NCI-H2107 (cell line): ENCODE measurements around the gene MATN4.

Source experiments
- DNase-seq: peaks from one replicate; lab custom pipeline; 2025; lab: John Stamatoyannopoulos, UW

MATN4 gene

GRCh38 chr20:45315672-45316071 is 7.6 kb upstream of the MATN4 start:
- no peak for DNase-seq

- no peak for DNase-seq
These were observed 5.8 kb upstream of the MATN4 start for GRCh38 chr20:45313943-45314342.

GRCh38 chr20:45313065-45313695 is 5.1 kb upstream of the MATN4 start:
- no peak for DNase-seq

- DNase-seq = no peak
These were observed 4.1 kb upstream of the MATN4 start for GRCh38 chr20:45312241-45312640.

- DNase-seq = no peak
These were observed 3.6 kb upstream of the MATN4 start for GRCh38 chr20:45311589-45312211.

- no peak for DNase-seq
These were observed 976 bp upstream of the MATN4 start for GRCh38 chr20:45309075-45309474.

- no peak for DNase-seq
These were observed 941 bp downstream of the MATN4 start for GRCh38 chr20:45307076-45307640.

GRCh38 chr20:45306431-45306982 is 1.6 kb downstream of the MATN4 start, which contains the start of gene RBPJL:
Gene RBPJL (plus strand): TSS chr20:45306840. CDS start chr20:45306923, 83 bp downstream.
- no peak for DNase-seq

GRCh38 chr20:45305262-45305661 is 2.8 kb downstream of the MATN4 start:
- DNase-seq = no peak

- DNase-seq = no peak
These were observed 3.6 kb downstream of the MATN4 start for GRCh38 chr20:45304464-45304999.

- no peak for DNase-seq
These were observed 4.3 kb downstream of the MATN4 start for GRCh38 chr20:45303586-45304463.

GRCh38 chr20:45301824-45302271 is 6.3 kb downstream of the MATN4 start:
- DNase-seq = no peak

- DNase-seq = no peak
These were observed 7.1 kb downstream of the MATN4 start for GRCh38 chr20:45300961-45301360.

GRCh38 chr20:45299786-45300185 is 8.3 kb downstream of the MATN4 start:
- no peak for DNase-seq

GRCh38 chr20:45297786-45298497 is 10.2 kb downstream of the MATN4 start:
- DNase-seq = no peak

- DNase-seq = no peak
These were observed 13.4 kb downstream of the MATN4 start for GRCh38 chr20:45294659-45295058.

GRCh38 chr20:45294003-45294368 is 14.1 kb downstream of the MATN4 start:
- DNase-seq = no peak

GRCh38 chr20:45293041-45294002 is 14.8 kb downstream of the MATN4 start:
- peak; percentile 30 for DNase-seq

GRCh38 chr20:45292343-45292742 is 15.8 kb downstream of the MATN4 start:
- no peak for DNase-seq

- no peak for DNase-seq
These were observed 16.6 kb downstream of the MATN4 start for GRCh38 chr20:45291526-45291925.
